ENCODE data around the gene TRIM75. TPM values are rescaled to one million over a fixed set of nuclear protein-coding genes. Genes with fewer than 3 reads are reported as not detected.
"Not testable (repeated sequence)": the region's sequence is repeated elsewhere in the genome, so short reads cannot be mapped to it uniquely, and the experiment has no call there.

TRIM75 gene
- total RNA-seq, 4 donors from 2014 or later = not detected

DNA sequence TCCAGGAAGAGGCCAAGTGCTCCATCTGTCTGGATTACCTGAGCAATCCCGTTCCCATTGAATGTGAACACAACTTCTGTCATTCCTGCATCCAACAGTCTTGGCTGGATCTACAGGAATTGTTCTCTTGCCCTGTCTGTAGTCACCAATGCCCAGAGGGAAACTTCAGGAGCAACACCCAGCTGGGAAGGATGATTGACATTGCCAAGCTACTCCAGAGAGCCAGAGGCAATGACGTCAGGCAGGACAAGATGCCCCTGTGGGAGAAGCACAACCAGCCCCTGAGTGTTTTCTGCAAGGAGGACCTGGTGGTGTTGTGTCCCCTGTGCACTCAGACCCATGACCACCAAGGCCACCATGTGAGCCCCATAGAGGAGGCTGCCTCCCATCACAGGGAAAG, 43.2 kb upstream of the TRIM75 start:
- Histone ChIP-seq H3K9me3 (no peaks in the 10 kb centered on the region), H3K4me3 (no peak overlapping the region), H3K27me3 (no peaks in the 10 kb centered on the region), H3K36me3 (no peaks in the 10 kb centered on the region), H3K27ac (no peak overlapping the region), H3K4me1 (no peaks in the 10 kb centered on the region)
- no peak for DNase-seq (ENCODE audit: low spot score in 2 of 2)
- TF ChIP-seq POLR2A (IDR thresholded peaks at IDR 0.05) (no peak), POLR2AphosphoS5 (IDR thresholded peaks at IDR 0.05) (no peak), CTCF (IDR thresholded peaks at IDR 0.05) (no peak), EP300 (IDR thresholded peaks at IDR 0.05) (no peak)
- 72% methylated on average over 2 of the region's 2 CpGs for WGBS

DNA sequence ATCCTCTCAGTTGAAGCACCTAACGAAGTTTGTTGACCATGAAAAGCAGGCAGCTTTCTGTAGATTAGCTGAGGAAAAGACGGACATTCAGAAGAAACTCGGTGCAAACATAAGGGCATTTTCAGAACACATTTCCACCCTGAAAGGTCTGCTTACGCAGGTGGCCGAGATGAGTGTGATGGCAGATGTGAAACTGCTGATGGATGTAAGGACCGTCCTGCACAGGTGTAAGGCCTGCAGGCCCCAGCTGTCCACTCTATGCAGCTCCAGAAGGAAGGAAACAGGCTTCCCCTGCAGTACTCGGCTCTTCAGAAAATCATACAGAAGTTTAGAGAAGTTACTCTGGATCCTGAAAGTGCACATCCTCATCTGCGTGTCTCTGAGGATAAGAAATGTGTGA, 42.7 kb upstream of the TRIM75 start:
- H3K36me3 ChIP-seq = no peaks in the 10 kb centered on the region
- no peak for DNase-seq (ENCODE audit: low spot score in 2 of 2)
- TF ChIP-seq CTCF (IDR thresholded peaks at IDR 0.05) (no peak), POLR2AphosphoS5 (IDR thresholded peaks at IDR 0.05) (no peak), POLR2A (IDR thresholded peaks at IDR 0.05) (no peak), EP300 (IDR thresholded peaks at IDR 0.05) (no peak)
- no peaks in the 10 kb centered on the region for H3K9me3 ChIP-seq
- no peak overlapping the region for H3K4me3 ChIP-seq
- H3K4me1 ChIP-seq = no peaks in the 10 kb centered on the region
- no peaks in the 10 kb centered on the region for H3K27me3 ChIP-seq
- no peak overlapping the region for H3K27ac ChIP-seq
- 75% methylated on average over 8 of the region's 8 CpGs for whole genome bisulfite sequencing

DNA sequence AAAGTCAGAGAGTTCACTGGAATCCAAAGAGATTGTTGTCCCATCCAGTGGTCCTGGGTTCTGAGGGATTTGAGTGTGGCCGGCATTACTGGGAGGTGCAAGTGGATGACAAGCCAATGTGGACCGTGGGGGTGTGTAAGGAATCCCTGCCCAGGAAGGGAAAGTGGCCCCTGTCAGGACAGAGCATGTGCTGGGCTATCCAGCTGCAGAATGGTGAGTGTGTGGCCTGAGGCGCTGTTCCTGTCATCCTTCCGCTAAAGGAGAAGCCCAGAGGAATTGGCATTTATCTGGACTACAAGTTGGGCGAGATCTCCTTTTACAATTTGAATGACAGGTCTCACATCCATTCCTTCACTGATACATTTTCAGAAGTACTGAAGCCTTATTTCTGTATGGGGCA, 42.3 kb upstream of the TRIM75 start:
- H3K9me3 ChIP-seq = no peaks in the 10 kb centered on the region
- 72% methylated on average over 5 of the region's 5 CpGs for WGBS
- no peak overlapping the region for H3K27ac ChIP-seq
- no peaks in the 10 kb centered on the region for H3K36me3 ChIP-seq
- no peaks in the 10 kb centered on the region for H3K4me1 ChIP-seq
- DNase-seq (ENCODE audit: low spot score in 2 of 2) = no peak
- H3K4me3 ChIP-seq = no peak overlapping the region
- no peak for TF ChIP-seq POLR2A (IDR thresholded peaks at IDR 0.05)
- TF ChIP-seq POLR2AphosphoS5 (IDR thresholded peaks at IDR 0.05) = no peak
- TF ChIP-seq CTCF (IDR thresholded peaks at IDR 0.05) = no peak
- no peak for TF ChIP-seq EP300 (IDR thresholded peaks at IDR 0.05)
- no peaks in the 10 kb centered on the region for H3K27me3 ChIP-seq

DNA sequence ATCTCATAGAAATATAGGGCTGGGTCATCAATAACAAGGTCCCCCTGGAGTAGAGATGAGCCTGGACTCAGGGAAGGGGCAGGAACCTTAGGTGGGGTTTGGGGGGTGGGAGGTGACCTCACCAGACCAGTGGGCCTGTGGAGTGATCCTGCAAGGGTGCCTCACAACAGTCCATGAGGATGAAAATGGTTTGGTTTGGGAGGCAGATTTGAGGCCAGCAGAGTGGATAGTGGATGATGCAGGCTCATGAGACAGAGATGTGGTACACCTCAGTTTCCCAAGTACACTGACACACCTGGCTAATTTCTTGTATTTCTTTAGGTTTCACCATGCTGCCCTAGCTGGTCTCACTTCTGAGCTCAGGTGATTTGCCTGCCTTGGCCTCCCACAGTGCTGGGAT, 40.0 kb upstream of the TRIM75 start:
- H3K27ac ChIP-seq = no peak overlapping the region
- H3K9me3 ChIP-seq = no peaks in the 10 kb centered on the region
- no peaks in the 10 kb centered on the region for H3K27me3 ChIP-seq

GRCh38 chr4:165016971-165017370, 36.7 kb upstream of the TRIM75 start:
- TF ChIP-seq POLR2A (IDR thresholded peaks at IDR 0.05) (no peak), EP300 (IDR thresholded peaks at IDR 0.05) (no peak), POLR2AphosphoS5 (IDR thresholded peaks at IDR 0.05) (no peak), CTCF (IDR thresholded peaks at IDR 0.05) (no peak)
- Histone ChIP-seq H3K9me3 (no peaks in the 10 kb centered on the region), H3K27ac (no peak overlapping the region), H3K4me3 (no peak overlapping the region), H3K36me3 (no peaks in the 10 kb centered on the region), H3K4me1 (no peaks in the 10 kb centered on the region), H3K27me3 (no peaks in the 10 kb centered on the region)
- WGBS = 73% methylated on average over 5 of the region's 5 CpGs
- no peak for DNase-seq (ENCODE audit: low spot score in 2 of 2)

More for the DNA sequence above, 40.0 kb upstream of the TRIM75 start:
- no peak for DNase-seq (ENCODE audit: low spot score in 2 of 2)
- Histone ChIP-seq H3K4me3 (no peak overlapping the region), H3K4me1 (no peaks in the 10 kb centered on the region), H3K36me3 (no peaks in the 10 kb centered on the region)
- no peak for TF ChIP-seq CTCF (IDR thresholded peaks at IDR 0.05)
- TF ChIP-seq POLR2A (IDR thresholded peaks at IDR 0.05) = no peak
- TF ChIP-seq POLR2AphosphoS5 (IDR thresholded peaks at IDR 0.05) = no peak
- no peak for TF ChIP-seq EP300 (IDR thresholded peaks at IDR 0.05)

GRCh38 chr4:165019995-165020394, 33.7 kb upstream of the TRIM75 start:
- H3K36me3 ChIP-seq; H3K4me3 ChIP-seq; H3K27ac ChIP-seq; DNase-seq (ENCODE audit: low spot score in 2 of 2); H3K4me1 ChIP-seq; H3K9me3 ChIP-seq; H3K27me3 ChIP-seq: not testable (repeated sequence)
- 100% methylated on average over 6 of the region's 30 CpGs for WGBS

DNA sequence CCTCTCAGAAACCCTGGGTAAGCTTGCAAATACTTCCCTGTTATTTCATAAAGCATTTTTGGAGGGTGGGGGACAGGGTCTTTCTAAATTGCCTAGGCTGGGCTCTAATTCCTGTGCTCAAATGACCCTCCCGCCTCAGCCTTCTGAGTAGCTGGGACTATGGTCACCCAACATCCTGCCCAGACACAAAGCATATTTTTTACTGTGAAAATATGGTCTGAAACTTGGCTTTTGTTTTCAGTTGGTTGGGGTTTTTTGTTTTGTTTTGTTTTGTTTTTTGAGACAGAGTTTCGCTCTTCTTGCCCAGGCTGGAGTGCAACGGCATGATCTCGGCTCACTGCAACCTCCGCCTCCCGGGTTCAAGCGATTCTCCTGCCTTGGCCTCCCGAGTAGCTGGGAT, 27.9 kb upstream of the TRIM75 start:
- H3K9me3 ChIP-seq; H3K4me1 ChIP-seq; H3K4me3 ChIP-seq; H3K27ac ChIP-seq; H3K27me3 ChIP-seq; H3K36me3 ChIP-seq; DNase-seq (ENCODE audit: low spot score in 2 of 2): not testable (repeated sequence)
- WGBS = 91% methylated on average over 8 of the region's 8 CpGs

All from suprapubic skin (tissue), 4 donors.